ENCODE measurements around the gene CALB2.
"Not testable (repeated sequence)": the region's sequence is repeated elsewhere in the genome, so short reads cannot be mapped to it uniquely, and the experiment has no call there.

CALB2 gene

GRCh38 chr16:71358464-71358998, at the start of gene CALB2:
Gene CALB2 (plus strand): TSS chr16:71358723. CDS start chr16:71358793, 70 bp downstream.
- Histone ChIP-seq H3K9ac (ENCODE audit: low read length) (no peak within 1 kb of the TSS), H3K4me3 (ENCODE audit: low read length) (peak within 1 kb of the TSS; percentile 51), H3K36me3 (ENCODE audit: control insufficient read depth, low read depth, low read length) (no peaks in the 10 kb centered on the region), H3K27me3 (ENCODE audit: control insufficient read depth, insufficient read depth, low read length) (peaks cover 28% of the 10 kb centered on the region), H3K9me3 (ENCODE audit: control insufficient read depth, low read depth, low read length) (no peaks in the 10 kb centered on the region), H3K27ac (ENCODE audit: low read length) (no peak within 1 kb of the TSS), H3K4me1 (ENCODE audit: control insufficient read depth, low read depth, low read length) (peaks cover 9% of the 10 kb centered on the region)

- H3K9me3 ChIP-seq (ENCODE audit: control insufficient read depth, low read depth, low read length), result no peaks in the 10 kb centered on the region
These were observed 46.9 kb upstream of the CALB2 start for GRCh38 chr16:71311553-71312158.

GRCh38 chr16:71313591-71313990, 44.9 kb upstream of the CALB2 start:
- not testable (repeated sequence) for H3K36me3 ChIP-seq (ENCODE audit: control insufficient read depth, low read depth, low read length); H3K4me1 ChIP-seq (ENCODE audit: control insufficient read depth, low read depth, low read length)

More at GRCh38 chr16:71311553-71312158, 46.9 kb upstream of the CALB2 start:
- Histone ChIP-seq H3K36me3 (ENCODE audit: control insufficient read depth, low read depth, low read length) (no peaks in the 10 kb centered on the region), H3K9ac (ENCODE audit: low read length) (no peak overlapping the region), H3K4me1 (ENCODE audit: control insufficient read depth, low read depth, low read length) (no peaks in the 10 kb centered on the region), H3K27me3 (ENCODE audit: control insufficient read depth, insufficient read depth, low read length) (no peaks in the 10 kb centered on the region), H3K4me3 (ENCODE audit: low read length) (no peak overlapping the region), H3K27ac (ENCODE audit: low read length) (no peak overlapping the region)

GRCh38 chr16:71315269-71315668, 43.3 kb upstream of the CALB2 start:
- H3K27me3 ChIP-seq (ENCODE audit: control insufficient read depth, insufficient read depth, low read length), result no peaks in the 10 kb centered on the region
- no peak overlapping the region for H3K4me3 ChIP-seq (ENCODE audit: low read length)
- no peaks in the 10 kb centered on the region for H3K4me1 ChIP-seq (ENCODE audit: control insufficient read depth, low read depth, low read length)
- H3K36me3 ChIP-seq (ENCODE audit: control insufficient read depth, low read depth, low read length), result no peaks in the 10 kb centered on the region
- no peak overlapping the region for H3K27ac ChIP-seq (ENCODE audit: low read length)
- H3K9ac ChIP-seq (ENCODE audit: low read length), result no peak overlapping the region
- H3K9me3 ChIP-seq (ENCODE audit: control insufficient read depth, low read depth, low read length), result no peaks in the 10 kb centered on the region

More at GRCh38 chr16:71313591-71313990, 44.9 kb upstream of the CALB2 start:
- H3K27me3 ChIP-seq (ENCODE audit: control insufficient read depth, insufficient read depth, low read length); H3K27ac ChIP-seq (ENCODE audit: low read length); H3K4me3 ChIP-seq (ENCODE audit: low read length); H3K9ac ChIP-seq (ENCODE audit: low read length); H3K9me3 ChIP-seq (ENCODE audit: control insufficient read depth, low read depth, low read length): not testable (repeated sequence)

- H3K27me3 ChIP-seq (ENCODE audit: control insufficient read depth, insufficient read depth, low read length), result no peaks in the 10 kb centered on the region
- H3K9me3 ChIP-seq (ENCODE audit: control insufficient read depth, low read depth, low read length), result no peaks in the 10 kb centered on the region
- no peak overlapping the region for H3K4me3 ChIP-seq (ENCODE audit: low read length)
- no peaks in the 10 kb centered on the region for H3K4me1 ChIP-seq (ENCODE audit: control insufficient read depth, low read depth, low read length)
- no peaks in the 10 kb centered on the region for H3K36me3 ChIP-seq (ENCODE audit: control insufficient read depth, low read depth, low read length)
- H3K27ac ChIP-seq (ENCODE audit: low read length), result no peak overlapping the region
- H3K9ac ChIP-seq (ENCODE audit: low read length), result no peak overlapping the region
These were observed 38.5 kb upstream of the CALB2 start for GRCh38 chr16:71319999-71320398.

GRCh38 chr16:71327720-71328119, 30.8 kb upstream of the CALB2 start:
- Histone ChIP-seq H3K4me1 (ENCODE audit: control insufficient read depth, low read depth, low read length) (no peaks in the 10 kb centered on the region), H3K27me3 (ENCODE audit: control insufficient read depth, insufficient read depth, low read length) (no peaks in the 10 kb centered on the region), H3K9me3 (ENCODE audit: control insufficient read depth, low read depth, low read length) (no peaks in the 10 kb centered on the region), H3K36me3 (ENCODE audit: control insufficient read depth, low read depth, low read length) (no peaks in the 10 kb centered on the region), H3K4me3 (ENCODE audit: low read length) (no peak overlapping the region), H3K9ac (ENCODE audit: low read length) (no peak overlapping the region), H3K27ac (ENCODE audit: low read length) (no peak overlapping the region)

- Histone ChIP-seq H3K27me3 (ENCODE audit: control insufficient read depth, insufficient read depth, low read length) (no peaks in the 10 kb centered on the region), H3K27ac (ENCODE audit: low read length) (no peak overlapping the region), H3K4me1 (ENCODE audit: control insufficient read depth, low read depth, low read length) (no peaks in the 10 kb centered on the region), H3K9ac (ENCODE audit: low read length) (no peak overlapping the region), H3K9me3 (ENCODE audit: control insufficient read depth, low read depth, low read length) (no peaks in the 10 kb centered on the region), H3K36me3 (ENCODE audit: control insufficient read depth, low read depth, low read length) (no peaks in the 10 kb centered on the region), H3K4me3 (ENCODE audit: low read length) (no peak overlapping the region)
These were observed 30.4 kb upstream of the CALB2 start for GRCh38 chr16:71328151-71328550.

- H3K27ac ChIP-seq (ENCODE audit: low read length), result no peak overlapping the region
These were observed 20.9 kb upstream of the CALB2 start for GRCh38 chr16:71337631-71338030.

GRCh38 chr16:71338193-71338592, 20.3 kb upstream of the CALB2 start:
- H3K4me3 ChIP-seq (ENCODE audit: low read length), result no peak overlapping the region
- no peaks in the 10 kb centered on the region for H3K4me1 ChIP-seq (ENCODE audit: control insufficient read depth, low read depth, low read length)
- H3K27me3 ChIP-seq (ENCODE audit: control insufficient read depth, insufficient read depth, low read length), result no peaks in the 10 kb centered on the region
- H3K9ac ChIP-seq (ENCODE audit: low read length), result no peak overlapping the region
- H3K36me3 ChIP-seq (ENCODE audit: control insufficient read depth, low read depth, low read length), result no peaks in the 10 kb centered on the region
- no peaks in the 10 kb centered on the region for H3K9me3 ChIP-seq (ENCODE audit: control insufficient read depth, low read depth, low read length)
- H3K27ac ChIP-seq (ENCODE audit: low read length), result no peak overlapping the region

More at GRCh38 chr16:71337631-71338030, 20.9 kb upstream of the CALB2 start:
- Histone ChIP-seq H3K4me1 (ENCODE audit: control insufficient read depth, low read depth, low read length) (no peaks in the 10 kb centered on the region), H3K4me3 (ENCODE audit: low read length) (no peak overlapping the region), H3K9me3 (ENCODE audit: control insufficient read depth, low read depth, low read length) (no peaks in the 10 kb centered on the region), H3K36me3 (ENCODE audit: control insufficient read depth, low read depth, low read length) (no peaks in the 10 kb centered on the region), H3K9ac (ENCODE audit: low read length) (no peak overlapping the region), H3K27me3 (ENCODE audit: control insufficient read depth, insufficient read depth, low read length) (no peaks in the 10 kb centered on the region)

- no peaks in the 10 kb centered on the region for H3K27me3 ChIP-seq (ENCODE audit: control insufficient read depth, insufficient read depth, low read length)
- no peaks in the 10 kb centered on the region for H3K4me1 ChIP-seq (ENCODE audit: control insufficient read depth, low read depth, low read length)
- no peaks in the 10 kb centered on the region for H3K36me3 ChIP-seq (ENCODE audit: control insufficient read depth, low read depth, low read length)
- no peak overlapping the region for H3K27ac ChIP-seq (ENCODE audit: low read length)
- no peak overlapping the region for H3K9ac ChIP-seq (ENCODE audit: low read length)
- no peak overlapping the region for H3K4me3 ChIP-seq (ENCODE audit: low read length)
- H3K9me3 ChIP-seq (ENCODE audit: control insufficient read depth, low read depth, low read length), result no peaks in the 10 kb centered on the region
These were observed 19.9 kb upstream of the CALB2 start for GRCh38 chr16:71338632-71339031.

- H3K36me3 ChIP-seq (ENCODE audit: control insufficient read depth, low read depth, low read length), result no peaks in the 10 kb centered on the region
- no peak overlapping the region for H3K9ac ChIP-seq (ENCODE audit: low read length)
- H3K27ac ChIP-seq (ENCODE audit: low read length), result no peak overlapping the region
- no peaks in the 10 kb centered on the region for H3K9me3 ChIP-seq (ENCODE audit: control insufficient read depth, low read depth, low read length)
- H3K27me3 ChIP-seq (ENCODE audit: control insufficient read depth, insufficient read depth, low read length), result no peaks in the 10 kb centered on the region
- no peak overlapping the region for H3K4me3 ChIP-seq (ENCODE audit: low read length)
- H3K4me1 ChIP-seq (ENCODE audit: control insufficient read depth, low read depth, low read length), result no peaks in the 10 kb centered on the region
These were observed 19.0 kb upstream of the CALB2 start for GRCh38 chr16:71339236-71340171.
